ENCODE data around the gene DMXL2. TPM values are rescaled to one million over a fixed set of nuclear protein-coding genes. Genes with fewer than 3 reads are reported as not detected.

The DMXL2 gene
- total and polyA plus RNA-seq, 9 of the 15 experiments (the other 6 are each of a cell fraction or from before 2014, with no cell fraction given) = 9.3 to 57.7 (median 30.7) TPM

GRCh38 chr15:51647128-51647562, 24.6 kb upstream of the DMXL2 start (continued):
- TF ChIP-seq ZNF318 (IDR thresholded peaks at IDR 0.05; ENCODE audit: borderline replicate concordance in 1 of 2, low read depth in 1 of 2) (peak in 1 of 2 experiments; percentile 80; a peak in 2 of 4 replicates), ZBTB1 (CRISPR knock-in tag; IDR thresholded peaks at IDR 0.05; ENCODE audit: borderline replicate concordance, low read depth) (no peak), RNF2 (IDR thresholded peaks at IDR 0.05) (peak; percentile 90), HNRNPK (IDR thresholded peaks at IDR 0.05; ENCODE audit: low read depth, low read length, poor library complexity, severe bottlenecking) (no peak), CEBPZ (IDR thresholded peaks at IDR 0.05; ENCODE audit: borderline replicate concordance, low read depth, low read length) (no peak), PTRF (tag; IDR thresholded peaks at IDR 0.05) (no peak), BCOR (IDR thresholded peaks at IDR 0.05) (peak; percentile 73; the same call in 1 of the 2 replicates), ZNF239 (CRISPR knock-in tag; IDR thresholded peaks at IDR 0.05) (peak; percentile 88), BCLAF1 (IDR thresholded peaks at IDR 0.05; ENCODE audit: borderline replicate concordance in 1 of 2, control insufficient read depth in 1 of 2, low read depth in 2 of 2, low read length in 1 of 2) (no peak), MAFF (IDR thresholded peaks at IDR 0.05; ENCODE audit: low read length) (peak; percentile 82; the same call in 1 of the 2 replicates), HDAC8 (tag; IDR thresholded peaks at IDR 0.05) (no peak), ZNF212 (CRISPR knock-in tag; IDR thresholded peaks at IDR 0.05) (no peak), SMARCA5 (IDR thresholded peaks at IDR 0.05) (no peak), XRCC4 (IDR thresholded peaks at IDR 0.05; ENCODE audit: extremely low read depth, insufficient read depth, insufficient read length) (no peak)
